HL-60 (cell line): ENCODE measurements around the gene PHF21A.

Experiments used
- DNase-seq, 2 experiments: peaks; one replicate each; pipeline ENCODE4 v3.0.0-alpha.2; 2010 to 2020; ENCODE audit warnings: low read depth in 1 of 2, low spot score in 1 of 2
- H3K27ac ChIP-seq: fragments of 250-450 bp; sonication (Bioruptor Pico); replicated peaks from 2 replicates; pipeline ENCODE4 v1.5.1; 2020; ENCODE audit warnings: mild to moderate bottlenecking, moderate library complexity
- H3K27me3 ChIP-seq: fragments of 250-450 bp; sonication (Bioruptor Pico); 2 replicates; pipeline ENCODE4 v1.5.1; 2021; ENCODE audit warnings: mild to moderate bottlenecking, moderate library complexity; ENCODE audit not compliant: insufficient read depth, poor library complexity, severe bottlenecking
- H3K4me3 ChIP-seq: replicated peaks from 2 replicates; pipeline ENCODE4 v1.5.1; 2011; ENCODE audit warnings: mild to moderate bottlenecking, control low read depth, low read length; ENCODE audit not compliant: insufficient read depth
- CTCF ChIP-seq: IDR thresholded peaks from one replicate; pipeline ENCODE4 v1.5.1; 2011; ENCODE audit warnings: low read length, control low read depth, inconsistent platforms; ENCODE audit not compliant: insufficient read depth
- GABPA ChIP-seq: IDR thresholded peaks from 2 replicates; pipeline ENCODE4 v1.6.1; 2012; ENCODE audit warnings: low read depth
- POLR2AphosphoS5 ChIP-seq: IDR thresholded peaks from 2 replicates; pipeline ENCODE4 v1.6.1; 2012; ENCODE audit warnings: low read depth
- REST ChIP-seq: IDR thresholded peaks from 2 replicates; pipeline ENCODE4 v1.6.1; 2012; ENCODE audit warnings: low read depth; ENCODE audit not compliant: insufficient replicate concordance
- SPI1 ChIP-seq: IDR thresholded peaks from 2 replicates; pipeline ENCODE4 v1.6.1; 2012; ENCODE audit warnings: low read depth, mild to moderate bottlenecking, borderline replicate concordance

Gene PHF21A

GRCh38 chr11:46036009-46036408 is 85.2 kb downstream of the PHF21A start:
- Histone ChIP-seq H3K27me3 (no peaks in the 10 kb centered on the region), H3K4me3 (no peak overlapping the region), H3K27ac (no peak overlapping the region)
- DNase-seq = no peak
- TF ChIP-seq POLR2AphosphoS5 = no peak

GRCh38 chr11:46034041-46034440 is 87.2 kb downstream of the PHF21A start:
- no peak for TF ChIP-seq REST
- TF ChIP-seq SPI1 = no peak
- TF ChIP-seq GABPA = no peak
- no peak for TF ChIP-seq POLR2AphosphoS5
- TF ChIP-seq CTCF = no peak
- Histone ChIP-seq H3K27me3 (no peaks in the 10 kb centered on the region), H3K4me3 (no peak overlapping the region), H3K27ac (no peak overlapping the region)
- no peak for DNase-seq

GRCh38 chr11:46026606-46027293 is 94.5 kb downstream of the PHF21A start:
- no peak overlapping the region for H3K4me3 ChIP-seq
- no peak for TF ChIP-seq POLR2AphosphoS5
- no peaks in the 10 kb centered on the region for H3K27me3 ChIP-seq
- H3K27ac ChIP-seq = no peak overlapping the region
- no peak for DNase-seq

GRCh38 chr11:46020084-46020599 is 101.1 kb downstream of the PHF21A start:
- Histone ChIP-seq H3K27ac (no peak overlapping the region), H3K27me3 (no peaks in the 10 kb centered on the region), H3K4me3 (no peak overlapping the region)
- no peak for DNase-seq
- TF ChIP-seq GABPA = no peak

- no peak overlapping the region for H3K27ac ChIP-seq
- TF ChIP-seq GABPA (no peak), CTCF (no peak), SPI1 (no peak), POLR2AphosphoS5 (no peak), REST (no peak)
- DNase-seq = no peak
- no peak overlapping the region for H3K4me3 ChIP-seq
- no peaks in the 10 kb centered on the region for H3K27me3 ChIP-seq
These were observed 102.6 kb downstream of the PHF21A start for GRCh38 chr11:46018651-46019050.
